ENCODE measurements around the gene SNRNP25. TPM values are rescaled to one million over a fixed set of nuclear protein-coding genes. Genes with fewer than 3 reads are reported as not detected.

Gene SNRNP25
- polyA plus RNA-seq, 1 experiment, result 38.8 TPM

DNA sequence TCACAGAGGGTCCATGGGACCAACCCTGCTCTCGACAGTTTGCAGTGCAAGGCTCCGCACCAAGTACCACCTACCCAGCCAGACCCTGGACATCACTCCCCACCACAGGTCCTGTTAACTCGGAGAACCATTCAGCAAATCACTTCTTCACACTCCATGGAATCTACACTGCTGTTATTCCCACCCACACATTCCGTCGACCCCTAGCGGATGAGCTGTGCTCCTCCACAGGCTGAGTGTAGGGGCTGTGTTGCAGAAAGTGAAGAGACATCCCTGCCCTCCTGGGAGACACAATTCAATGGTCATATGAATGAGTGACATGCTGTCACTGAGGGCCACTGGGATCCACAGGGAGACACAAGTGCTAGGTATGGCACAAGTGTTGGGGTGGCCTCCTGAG is 51.9 kb downstream of the SNRNP25 start:
- no peak for DNase-seq (ENCODE audit: low read depth, low spot score)
- TF ChIP-seq, protein P1, sequence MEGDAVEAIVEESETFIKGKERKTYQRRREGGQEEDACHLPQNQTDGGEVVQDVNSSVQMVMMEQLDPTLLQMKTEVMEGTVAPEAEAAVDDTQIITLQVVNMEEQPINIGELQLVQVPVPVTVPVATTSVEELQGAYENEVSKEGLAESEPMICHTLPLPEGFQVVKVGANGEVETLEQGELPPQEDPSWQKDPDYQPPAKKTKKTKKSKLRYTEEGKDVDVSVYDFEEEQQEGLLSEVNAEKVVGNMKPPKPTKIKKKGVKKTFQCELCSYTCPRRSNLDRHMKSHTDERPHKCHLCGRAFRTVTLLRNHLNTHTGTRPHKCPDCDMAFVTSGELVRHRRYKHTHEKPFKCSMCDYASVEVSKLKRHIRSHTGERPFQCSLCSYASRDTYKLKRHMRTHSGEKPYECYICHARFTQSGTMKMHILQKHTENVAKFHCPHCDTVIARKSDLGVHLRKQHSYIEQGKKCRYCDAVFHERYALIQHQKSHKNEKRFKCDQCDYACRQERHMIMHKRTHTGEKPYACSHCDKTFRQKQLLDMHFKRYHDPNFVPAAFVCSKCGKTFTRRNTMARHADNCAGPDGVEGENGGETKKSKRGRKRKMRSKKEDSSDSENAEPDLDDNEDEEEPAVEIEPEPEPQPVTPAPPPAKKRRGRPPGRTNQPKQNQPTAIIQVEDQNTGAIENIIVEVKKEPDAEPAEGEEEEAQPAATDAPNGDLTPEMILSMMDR (IDR thresholded peaks at IDR 0.05; ENCODE audit: low read depth, low read length), result no peak
- Histone ChIP-seq H3K27me3 (ENCODE audit: control insufficient read depth, insufficient read depth, low read length) (no peaks in the 10 kb centered on the region), H3K9me3 (ENCODE audit: control insufficient read depth, insufficient read depth, low read length) (no peaks in the 10 kb centered on the region), H3K27ac (ENCODE audit: low read depth, low read length) (no peak overlapping the region), H3K4me3 (ENCODE audit: low read depth, low read length) (no peak overlapping the region)
- CTCF ChIA-PET, result interaction anchor here (2.0 to 4.2 kb wide), 7 partner anchors 9 to 256 kb away, joined by 7 to 89 read pairs (median 32); partner anchors contain the start of gene HBQ1
- POLR2A ChIA-PET, result no interaction called here

DNA sequence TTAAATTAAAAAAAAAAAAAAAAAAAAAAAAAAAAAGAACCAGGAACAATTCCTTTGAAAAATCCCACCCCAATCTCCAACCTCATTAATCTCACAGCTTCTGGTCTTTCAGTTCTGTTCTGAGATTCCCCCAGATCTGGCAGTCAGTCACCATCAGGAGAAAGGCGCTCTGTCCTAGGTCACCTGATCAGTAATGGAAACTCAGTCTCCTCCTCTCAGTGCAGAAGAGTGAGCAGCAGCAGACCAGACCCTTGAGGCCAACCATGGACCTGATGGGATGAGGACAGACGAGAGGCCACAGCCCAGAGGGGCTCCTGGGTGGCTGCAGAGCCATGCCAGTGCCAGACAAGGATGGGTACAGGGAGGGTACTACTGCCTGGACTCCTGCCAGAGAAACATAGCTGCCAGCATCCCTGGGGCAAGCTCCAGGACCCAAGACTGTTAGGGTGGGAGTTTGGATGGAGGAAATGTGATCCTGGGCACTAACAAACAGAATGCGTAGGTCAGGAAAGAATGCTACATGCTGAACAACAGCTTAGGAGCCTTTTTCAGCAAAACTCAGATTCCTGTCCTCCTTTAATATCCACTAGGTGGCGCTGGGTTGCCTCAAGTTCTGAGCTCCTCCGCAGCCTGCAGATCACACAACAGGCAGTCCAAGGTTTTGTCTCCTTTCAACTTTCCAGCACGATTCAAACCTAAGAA is 53.1 kb downstream of the SNRNP25 start:
- ChIA-PET POLR2A (interaction anchor here (0.6 to 1.3 kb wide), 3 partner anchors 22 to 118 kb away, joined by 3 to 5 read pairs (median 3); partner anchors contain the start of gene HBQ1), CTCF (interaction anchor here (0.6 to 4.2 kb wide), 37 partner anchors 9 to 259 kb away, joined by 3 to 89 read pairs (median 5); partner anchors contain the start of gene HBQ1)
- Histone ChIP-seq H3K4me3 (ENCODE audit: low read depth, low read length) (no peak overlapping the region), H3K27ac (ENCODE audit: low read depth, low read length) (no peak overlapping the region), H3K27me3 (ENCODE audit: control insufficient read depth, insufficient read depth, low read length) (no peaks in the 10 kb centered on the region), H3K9me3 (ENCODE audit: control insufficient read depth, insufficient read depth, low read length) (no peaks in the 10 kb centered on the region)
- TF ChIP-seq, protein P1 (IDR thresholded peaks at IDR 0.05; ENCODE audit: low read depth, low read length), result peak; percentile 86
- DNase-seq (ENCODE audit: low read depth, low spot score), result peak; percentile 74

Small RNA genes within 50 kb of the gene (small RNA-seq; reads per million reads assigned to genes)
- not detected for gene MIR6859-4 (ENCODE audit: insufficient read length, low read depth)
- gene Z69720.2 (ENCODE audit: insufficient read length, low read depth), result not detected

Other genes with a start within 250 kb of the SNRNP25 start
- gene POLR3K, start 220 bp upstream of the SNRNP25 start, polyA plus RNA-seq (2011; rRNA removed), result 13.7 and 14.4 TPM in 2 replicates
- gene RHBDF1, start 18.8 kb downstream of the SNRNP25 start, polyA plus RNA-seq (2011; rRNA removed), result 50.2 and 61.7 TPM in 2 replicates
- 47.3 and 78.3 TPM in 2 replicates for gene MPG, start 24.4 kb downstream of the SNRNP25 start, polyA plus RNA-seq (2011; rRNA removed)
- gene NPRL3, start 84.8 kb downstream of the SNRNP25 start, polyA plus RNA-seq (2011; rRNA removed), result 11.0 and 14.9 TPM in 2 replicates
- not detected in 2 replicates for gene HBZ, start 98.8 kb downstream of the SNRNP25 start, polyA plus RNA-seq (2011; rRNA removed)
- gene HBM, start 112.2 kb downstream of the SNRNP25 start, polyA plus RNA-seq (2011; rRNA removed), result not detected in 2 replicates
- gene HBA2, start 119.0 kb downstream of the SNRNP25 start, polyA plus RNA-seq (2011; rRNA removed), result not detected in 2 replicates
- not detected in 2 replicates for gene HBA1, start 122.9 kb downstream of the SNRNP25 start, polyA plus RNA-seq (2011; rRNA removed)
- gene HBQ1, start 126.6 kb downstream of the SNRNP25 start, polyA plus RNA-seq (2011; rRNA removed), result not detected in 2 replicates
- gene LUC7L, start 175.6 kb downstream of the SNRNP25 start, polyA plus RNA-seq (2011; rRNA removed), result 37.6 and 47.2 TPM in 2 replicates
- gene FAM234A, start 181.0 kb downstream of the SNRNP25 start, polyA plus RNA-seq (2011; rRNA removed), result 42.3 and 42.7 TPM in 2 replicates
- gene RGS11, start 222.1 kb downstream of the SNRNP25 start, polyA plus RNA-seq (2011; rRNA removed), result 0.30 and 0.33 TPM in 2 replicates
- not detected in 2 replicates for gene ARHGDIG, start 226.8 kb downstream of the SNRNP25 start, polyA plus RNA-seq (2011; rRNA removed)
- 0.42 and 0.45 TPM in 2 replicates for gene PDIA2, start 229.3 kb downstream of the SNRNP25 start, polyA plus RNA-seq (2011; rRNA removed)

Measured in AG04450 (cell line).